IPS-NIHi7 (cell line): ENCODE results near the gene SPACA9.

Source experiments
- DNase-seq: peaks from one replicate; pipeline ENCODE4 v3.0.0; 2012; ENCODE audit warnings: mixed read lengths; ENCODE audit errors: extremely low spot score

Gene SPACA9

DNA sequence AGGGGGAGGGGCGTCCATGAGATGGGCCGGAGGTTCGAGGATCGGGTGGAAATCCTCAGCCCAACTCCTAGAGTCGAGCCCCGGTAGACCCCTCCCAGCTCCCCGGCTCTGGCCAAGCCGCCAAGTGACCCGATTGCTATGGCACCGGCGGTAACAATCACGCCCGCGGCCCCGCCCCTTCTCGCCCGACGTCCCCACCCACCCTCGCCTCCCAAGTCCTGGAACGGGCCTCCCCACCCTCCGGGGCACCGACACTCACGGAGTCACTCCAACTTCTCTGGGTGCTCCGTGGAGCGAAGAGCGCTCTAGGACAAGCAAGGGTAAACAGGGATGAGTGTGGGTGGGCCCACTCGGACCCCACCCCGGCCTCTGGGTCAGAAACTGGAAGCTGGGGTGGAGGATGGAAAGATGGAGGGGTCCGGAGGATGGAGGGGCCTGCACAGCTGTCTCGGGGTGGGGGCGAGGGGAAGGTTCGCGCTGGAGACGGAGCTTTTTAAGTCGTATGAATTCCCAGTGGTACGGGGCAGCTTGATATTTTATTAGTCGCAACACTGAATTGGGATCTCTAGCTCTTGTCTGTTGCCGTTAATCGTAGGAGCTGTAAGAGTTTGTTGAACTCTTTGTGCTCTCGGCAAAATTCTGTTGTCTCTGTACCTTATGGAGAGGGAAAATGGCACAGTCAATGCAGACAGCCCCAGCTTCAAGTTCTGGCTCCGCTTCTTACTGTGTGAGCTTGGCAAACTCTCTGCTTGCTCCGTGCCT is at the start of gene SPACA9:
SPACA9 (plus strand) TSS at position 204 of the 762 bp plus-strand sequence. CDS start 5,050 bp downstream, outside the sequence.
- peak; percentile 83 for DNase-seq

- no peak for DNase-seq
Measured at GRCh38 chr9:132832171-132832881, 46.4 kb upstream of the SPACA9 start.

GRCh38 chr9:132833550-132834121 is 45.1 kb upstream of the SPACA9 start:
- DNase-seq, result no peak

DNA sequence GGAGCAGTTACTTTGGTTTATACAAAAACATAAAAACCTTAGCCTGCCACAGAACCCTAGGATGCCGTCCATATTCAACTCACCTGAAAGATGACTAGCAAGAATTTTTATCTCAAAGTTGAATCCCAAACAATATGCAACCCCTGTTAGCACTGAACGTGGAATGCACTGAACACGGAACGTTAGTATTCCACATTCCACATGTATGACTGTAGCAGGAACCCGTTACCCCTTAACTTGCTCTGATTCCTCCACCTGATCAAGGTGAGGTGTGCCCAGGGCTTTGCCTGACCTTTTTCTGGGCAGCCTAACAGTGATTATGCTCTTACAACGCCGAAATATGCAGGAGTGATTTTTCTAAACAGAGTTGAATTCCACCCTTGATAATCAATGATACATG is 44.4 kb upstream of the SPACA9 start:
- DNase-seq, result no peak

- no peak for DNase-seq
Measured at GRCh38 chr9:132837501-132838286, 41.0 kb upstream of the SPACA9 start.

GRCh38 chr9:132838291-132838690 is 40.4 kb upstream of the SPACA9 start:
- no peak for DNase-seq

- DNase-seq, result no peak
Measured at GRCh38 chr9:132840980-132841379, 37.7 kb upstream of the SPACA9 start.

DNA sequence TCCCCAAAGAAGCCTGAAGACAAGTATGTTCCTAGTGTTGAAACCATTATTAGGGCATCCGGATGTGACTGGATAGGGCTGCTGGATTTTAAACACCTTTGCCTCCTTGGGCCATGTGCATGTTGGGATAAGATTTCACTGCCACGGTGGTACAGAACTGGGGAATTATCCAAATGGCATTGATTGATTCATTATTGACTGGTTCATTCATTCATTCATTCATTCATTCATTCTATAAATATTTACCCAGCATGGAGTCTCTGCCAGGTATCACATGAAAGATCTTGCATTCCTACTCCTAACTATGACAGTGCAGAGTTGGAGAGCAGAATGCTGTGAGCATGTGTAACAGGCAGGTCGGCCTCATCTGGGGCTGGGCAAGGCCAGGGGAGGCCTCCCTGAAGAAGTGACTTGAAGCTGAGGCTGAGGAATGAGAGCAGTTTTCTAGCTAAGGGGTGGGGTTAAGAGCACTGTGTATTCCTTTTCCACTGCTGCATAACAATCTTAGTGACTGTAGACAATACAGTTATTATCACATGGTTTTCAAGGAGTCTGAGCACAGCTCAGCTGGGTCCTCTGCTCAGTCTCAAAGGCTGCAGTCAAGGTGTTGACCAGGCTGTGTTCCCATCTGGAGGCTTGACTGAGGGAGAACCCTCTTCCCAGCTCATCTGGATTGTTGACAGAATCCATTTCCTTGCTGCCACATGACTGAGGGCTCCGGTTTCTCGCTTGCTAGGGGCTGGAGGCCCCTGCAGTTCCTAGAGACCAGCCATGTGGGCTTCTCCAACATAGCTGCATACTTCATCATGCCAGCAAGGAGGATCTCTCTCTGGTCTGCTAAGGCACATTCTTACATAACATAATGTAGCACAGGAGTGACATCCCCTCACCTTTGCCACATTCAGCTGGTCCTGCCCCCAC is 36.3 kb upstream of the SPACA9 start:
- DNase-seq, result no peak

GRCh38 chr9:132846109-132846917 is 32.4 kb upstream of the SPACA9 start:
- no peak for DNase-seq

- DNase-seq, result no peak
Measured at GRCh38 chr9:132846918-132847515, 31.7 kb upstream of the SPACA9 start.

DNA sequence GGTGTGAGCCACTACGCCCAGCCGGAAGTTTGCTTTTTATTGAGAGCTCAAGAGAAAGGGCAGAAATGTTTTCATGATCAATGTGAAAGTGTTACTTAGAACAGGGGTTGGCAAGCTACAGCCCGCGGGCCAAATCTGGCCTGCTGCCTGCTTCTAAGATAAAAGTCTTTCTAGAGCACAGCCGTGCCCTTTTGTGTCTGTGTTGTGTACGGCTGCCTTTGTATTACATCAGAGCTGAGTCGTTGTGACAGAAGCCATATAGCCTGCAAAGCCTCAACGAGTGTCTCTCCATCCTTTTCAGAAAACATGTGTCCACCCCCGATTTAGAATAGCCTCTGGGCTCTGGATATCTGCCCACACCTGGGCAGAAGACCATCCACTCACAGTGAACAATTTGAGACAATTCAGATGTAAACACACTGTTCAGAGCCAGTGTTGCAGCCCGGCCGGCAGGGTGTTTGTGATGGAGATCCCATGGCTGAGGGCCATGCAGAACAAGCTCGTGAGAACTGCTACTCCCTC is 29.5 kb upstream of the SPACA9 start:
- DNase-seq, result no peak

DNA sequence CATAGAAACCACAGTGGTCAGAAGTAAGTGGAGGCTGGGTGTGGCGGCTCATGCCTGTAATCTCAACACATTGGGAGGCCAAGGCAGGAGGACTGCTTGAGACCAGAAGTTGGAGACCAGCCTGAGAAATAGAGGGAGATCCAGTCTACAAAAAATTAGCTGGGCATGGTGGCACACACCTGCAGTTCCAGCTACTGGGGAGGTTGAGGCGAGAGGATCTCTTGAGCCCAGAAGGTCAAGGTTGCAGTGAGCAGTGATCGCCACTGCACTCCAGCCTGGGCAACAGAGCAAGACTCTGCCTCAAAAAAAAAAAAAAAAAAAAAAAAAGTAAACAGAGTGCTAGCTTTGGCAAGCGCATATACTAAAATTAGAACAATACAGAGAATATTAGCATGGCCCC is 25.2 kb upstream of the SPACA9 start:
- no peak for DNase-seq

DNA sequence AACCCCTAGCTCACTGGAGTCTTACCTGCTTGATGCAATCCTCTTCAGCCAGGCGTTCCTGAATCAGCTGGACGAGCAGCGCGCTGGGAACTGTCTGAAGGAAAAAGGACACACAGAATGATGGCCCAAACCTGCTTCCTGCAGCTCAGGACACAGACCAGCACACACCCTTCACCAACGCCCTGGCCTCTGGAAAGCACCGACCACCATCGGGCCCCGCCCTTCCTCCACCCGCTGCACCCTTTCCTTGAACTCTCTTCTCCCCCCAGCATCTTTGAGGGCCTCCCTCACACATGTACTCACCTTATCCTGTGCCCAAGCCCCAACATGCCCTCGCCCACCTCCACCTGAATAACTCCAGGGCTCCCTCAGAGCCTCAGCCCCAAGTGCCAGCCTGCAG is 23.9 kb upstream of the SPACA9 start:
- no peak for DNase-seq

DNA sequence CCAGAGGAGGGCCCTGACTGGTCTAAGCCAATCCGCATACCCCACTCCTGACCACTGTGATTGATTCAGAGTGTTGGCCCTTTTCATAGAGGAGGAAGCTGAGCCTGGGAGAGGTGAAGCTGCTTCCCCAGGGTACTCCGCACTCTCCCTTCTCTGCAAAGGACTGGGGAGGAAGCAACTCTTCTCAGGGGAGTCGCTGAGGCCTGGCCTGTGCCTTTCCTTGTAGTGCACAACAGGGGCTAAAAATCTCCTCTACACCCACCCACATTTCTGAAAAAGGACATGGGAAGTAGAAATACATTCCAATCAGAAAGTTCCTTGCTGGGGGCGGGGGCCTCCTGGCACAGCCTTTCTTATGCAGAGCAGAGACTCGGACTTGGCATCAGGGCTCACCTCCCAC is 22.8 kb upstream of the SPACA9 start:
- no peak for DNase-seq

DNA sequence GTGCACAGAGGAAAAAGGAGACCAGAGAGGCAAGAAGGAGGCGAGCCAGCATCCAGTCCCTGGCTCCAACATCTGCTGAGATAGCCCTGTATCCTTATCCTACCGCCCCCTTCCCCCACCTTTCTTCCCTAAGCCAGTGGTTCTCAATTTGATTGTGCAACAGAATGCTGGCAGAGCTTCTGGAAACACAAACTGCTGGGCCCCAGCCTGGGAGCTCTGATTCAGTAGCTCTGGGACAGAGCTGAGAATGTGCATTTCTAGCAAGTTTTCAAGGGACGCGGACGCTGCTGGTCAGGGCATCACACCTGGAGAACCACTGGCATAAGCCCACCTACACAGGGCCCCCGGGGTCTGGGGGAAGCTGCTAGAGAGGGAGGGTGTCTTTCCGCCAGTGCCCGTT is 21.7 kb upstream of the SPACA9 start:
- DNase-seq, result no peak

GRCh38 chr9:132857616-132858342 is 20.9 kb upstream of the SPACA9 start:
- peak; percentile 48 for DNase-seq

DNA sequence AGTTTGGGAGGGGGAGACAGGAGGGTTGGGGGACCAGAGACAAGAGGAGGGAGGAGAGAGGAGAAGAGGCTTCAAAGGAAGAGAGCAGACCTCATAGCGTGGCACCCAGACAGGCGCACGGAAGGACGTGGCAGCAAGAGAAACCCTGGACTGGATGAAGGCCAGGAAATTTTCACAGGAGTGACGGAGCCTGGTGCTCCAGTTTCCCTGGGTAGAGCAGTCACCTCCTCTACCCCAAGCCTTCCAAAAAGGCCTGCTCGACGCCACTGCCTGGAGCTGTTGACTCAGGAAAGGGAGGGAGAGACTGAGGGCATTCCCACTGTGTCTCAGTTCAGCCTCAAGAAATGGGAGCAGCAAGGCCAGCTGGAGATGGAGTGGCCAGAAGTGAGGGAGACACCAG is 19.9 kb upstream of the SPACA9 start:
- no peak for DNase-seq

GRCh38 chr9:132861666-132862065 is 17.0 kb upstream of the SPACA9 start:
- no peak for DNase-seq

- no peak for DNase-seq
Measured at GRCh38 chr9:132862533-132862932, 16.2 kb upstream of the SPACA9 start.
